Measurements from ENCODE around the gene ZNF154.

- no peak for TF ChIP-seq NFRKB (IDR thresholded peaks at IDR 0.05)
- no peak for TF ChIP-seq L3MBTL2 (conservative IDR thresholded peaks at IDR 0.05)
- TF ChIP-seq FOXA1 (IDR thresholded peaks at IDR 0.05) = no peak
- no peak for TF ChIP-seq ELF4 (IDR thresholded peaks at IDR 0.05)
- TF ChIP-seq HDGF (IDR thresholded peaks at IDR 0.05; ENCODE audit: borderline replicate concordance) = no peak
- no peak for TF ChIP-seq SUZ12 (IDR thresholded peaks at IDR 0.05)
- TF ChIP-seq, protein P1, sequence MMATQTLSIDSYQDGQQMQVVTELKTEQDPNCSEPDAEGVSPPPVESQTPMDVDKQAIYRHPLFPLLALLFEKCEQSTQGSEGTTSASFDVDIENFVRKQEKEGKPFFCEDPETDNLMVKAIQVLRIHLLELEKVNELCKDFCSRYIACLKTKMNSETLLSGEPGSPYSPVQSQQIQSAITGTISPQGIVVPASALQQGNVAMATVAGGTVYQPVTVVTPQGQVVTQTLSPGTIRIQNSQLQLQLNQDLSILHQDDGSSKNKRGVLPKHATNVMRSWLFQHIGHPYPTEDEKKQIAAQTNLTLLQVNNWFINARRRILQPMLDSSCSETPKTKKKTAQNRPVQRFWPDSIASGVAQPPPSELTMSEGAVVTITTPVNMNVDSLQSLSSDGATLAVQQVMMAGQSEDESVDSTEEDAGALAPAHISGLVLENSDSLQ (IDR thresholded peaks at IDR 0.05) = no peak
- TF ChIP-seq FOXM1 (IDR thresholded peaks at IDR 0.05; ENCODE audit: borderline replicate concordance) = no peak
- TF ChIP-seq FOXK2 (IDR thresholded peaks at IDR 0.05) = no peak
- no peak for TF ChIP-seq ZNF384 (IDR thresholded peaks at IDR 0.05)
- no peak for TF ChIP-seq BHLHE40 (IDR thresholded peaks at IDR 0.05; ENCODE audit: borderline replicate concordance)
- no peak for TF ChIP-seq ARNT (IDR thresholded peaks at IDR 0.05)
- no peak for TF ChIP-seq SP1 (IDR thresholded peaks at IDR 0.05)
Measured at GRCh38 chr19:57687363-57688010, 21.5 kb downstream of the ZNF154 start.
